ACHN (cell line): ENCODE data around the gene SRP14.

Experiments
- DNase-seq: peaks from one replicate; pipeline ENCODE4 v3.0.0-alpha.2; 2015
- in situ Hi-C: cut with HindIII; loops from 2 replicates; pipeline ENCODE4 v1.10.0; 2017; ENCODE audit warnings: low sequenced_read_pairs, low pct_ligation_motif_present, low pct_unique_long_range_greater_than_20kb

Gene SRP14

GRCh38 chr15:40069178-40070165, 30.5 kb upstream of the SRP14 start:
- in situ Hi-C loops = no loop called here
- peak; percentile 95 for DNase-seq

- in situ Hi-C loops = no loop called here
These were observed 29.1 kb upstream of the SRP14 start for GRCh38 chr15:40067921-40068624.

GRCh38 chr15:40066589-40066988, 27.6 kb upstream of the SRP14 start:
- in situ Hi-C loops = no loop called here
- DNase-seq = no peak

More at GRCh38 chr15:40067921-40068624, 29.1 kb upstream of the SRP14 start:
- DNase-seq = no peak

- in situ Hi-C loops = no loop called here
- no peak for DNase-seq
These were observed 26.2 kb upstream of the SRP14 start for GRCh38 chr15:40065166-40065565.

- in situ Hi-C loops = no loop called here
- DNase-seq = no peak
These were observed 25.4 kb upstream of the SRP14 start for GRCh38 chr15:40064231-40064894.

- in situ Hi-C loops = no loop called here
- no peak for DNase-seq
These were observed 24.6 kb upstream of the SRP14 start for GRCh38 chr15:40063563-40064011.

GRCh38 chr15:40062816-40063562, 24.0 kb upstream of the SRP14 start:
- DNase-seq = no peak
- in situ Hi-C loops = no loop called here

- DNase-seq = no peak
- in situ Hi-C loops = no loop called here
These were observed 22.4 kb upstream of the SRP14 start for GRCh38 chr15:40061212-40061901.

GRCh38 chr15:40060236-40060961, 21.4 kb upstream of the SRP14 start:
- no peak for DNase-seq
- in situ Hi-C loops = no loop called here

GRCh38 chr15:40059821-40060220, 20.8 kb upstream of the SRP14 start:
- in situ Hi-C loops = no loop called here
- DNase-seq = no peak

GRCh38 chr15:40058476-40059140, 19.6 kb upstream of the SRP14 start:
- no peak for DNase-seq
- in situ Hi-C loops = no loop called here

- no peak for DNase-seq
- in situ Hi-C loops = no loop called here
These were observed 16.8 kb upstream of the SRP14 start for GRCh38 chr15:40055576-40056293.

- in situ Hi-C loops = no loop called here
- DNase-seq = peak; percentile 72
These were observed 16.0 kb upstream of the SRP14 start for GRCh38 chr15:40054855-40055575.

- DNase-seq = no peak
- in situ Hi-C loops = no loop called here
These were observed 15.5 kb upstream of the SRP14 start for GRCh38 chr15:40054605-40054854.

GRCh38 chr15:40053831-40054604, 15.0 kb upstream of the SRP14 start:
- DNase-seq = no peak
- in situ Hi-C loops = no loop called here
